Measurements from ENCODE around the gene NFATC4.
"Not testable (repeated sequence)": the region's sequence is repeated elsewhere in the genome, so short reads cannot be mapped to it uniquely, and the experiment has no call there.

- TF ChIP-seq CTCF, POLR2A (IDR thresholded peaks at IDR 0.05): not testable (repeated sequence)
Observed at GRCh38 chr14:24387579-24387978, 19.6 kb downstream of the NFATC4 start.
